H9 (cell line): ENCODE results near the gene LSMEM2. TPM values are rescaled to one million over a fixed set of nuclear protein-coding genes. Genes with fewer than 3 reads are reported as not detected.

ENCODE experiments used
- DNase-seq: peaks from one replicate; pipeline ENCODE4 v3.0.0-alpha.2; 2017
- H2AFZ ChIP-seq: one replicate; pipeline ENCODE4 v1.6.1; 2013; ENCODE audit warnings: mild to moderate bottlenecking, low read length, control low read depth, moderate library complexity
- H2AK5ac ChIP-seq: 2 replicates; pipeline ENCODE4 v1.6.1; 2013; ENCODE audit warnings: low read length, control low read depth, mixed read lengths; ENCODE audit not compliant: insufficient read length
- H2BK120ac ChIP-seq: one replicate; pipeline ENCODE4 v1.6.1; 2013; ENCODE audit warnings: low read depth, mild to moderate bottlenecking, low read length, control low read depth, inconsistent platforms; ENCODE audit not compliant: poor library complexity, severe bottlenecking
- H2BK12ac ChIP-seq: 2 replicates; pipeline ENCODE4 v1.6.1; 2013; ENCODE audit warnings: low read length, control low read depth, mixed read lengths, low read depth; ENCODE audit not compliant: insufficient read length
- H2BK15ac ChIP-seq: 2 replicates; pipeline ENCODE4 v1.6.1; 2013; ENCODE audit warnings: low read depth, low read length, control low read depth
- H2BK20ac ChIP-seq: one replicate; pipeline ENCODE4 v1.6.1; 2013; ENCODE audit warnings: low read depth, mild to moderate bottlenecking, low read length, control low read depth, inconsistent platforms; ENCODE audit not compliant: poor library complexity, severe bottlenecking
- H2BK5ac ChIP-seq: 2 replicates; pipeline ENCODE4 v1.6.1; 2013; ENCODE audit warnings: low read length, control low read depth, mixed read lengths; ENCODE audit not compliant: insufficient read length
- H3K14ac ChIP-seq: 2 replicates; pipeline ENCODE4 v1.6.1; 2013; ENCODE audit warnings: low read length, control low read depth; ENCODE audit not compliant: insufficient read depth
- H3K18ac ChIP-seq: 2 replicates; pipeline ENCODE4 v1.6.1; 2013; ENCODE audit warnings: low read depth, mild to moderate bottlenecking, mixed read lengths, low read length, control low read depth; ENCODE audit not compliant: insufficient read length
- H3K23ac ChIP-seq: 2 replicates; pipeline ENCODE4 v1.6.1; 2013; ENCODE audit warnings: low read length, control low read depth, mixed read lengths, low read depth; ENCODE audit not compliant: insufficient read length
- H3K23me2 ChIP-seq: 2 replicates; pipeline ENCODE4 v1.6.1; 2013; ENCODE audit warnings: low read depth, mild to moderate bottlenecking, mixed read lengths, low read length, control low read depth; ENCODE audit not compliant: insufficient read length, poor library complexity, severe bottlenecking
- H3K27ac ChIP-seq: 2 replicates; pipeline ENCODE4 v1.5.1; 2013; ENCODE audit warnings: low read length, control low read depth, mixed read lengths, low read depth; ENCODE audit not compliant: insufficient read length
- H3K27me3 ChIP-seq: 2 replicates; pipeline ENCODE4 v1.6.1; 2013; ENCODE audit warnings: low read length, control low read depth, inconsistent platforms; ENCODE audit not compliant: insufficient read depth
- H3K4ac ChIP-seq: 2 replicates; pipeline ENCODE4 v1.6.1; 2013; ENCODE audit warnings: low read depth, mild to moderate bottlenecking, control low read depth, inconsistent platforms, low read length, moderate library complexity
- H3K4me1 ChIP-seq: 2 replicates; pipeline ENCODE4 v1.6.1; 2013; ENCODE audit warnings: low read length, control low read depth, inconsistent platforms; ENCODE audit not compliant: insufficient read depth
- H3K4me2 ChIP-seq: 2 replicates; pipeline ENCODE4 v1.6.1; 2013; ENCODE audit warnings: low read length, control low read depth, mixed read lengths; ENCODE audit not compliant: insufficient read length, insufficient read depth
- H3K56ac ChIP-seq: 2 replicates; pipeline ENCODE4 v1.6.1; 2013; ENCODE audit warnings: low read depth, mild to moderate bottlenecking, mixed read lengths, low read length, control low read depth; ENCODE audit not compliant: insufficient read length
- H3K79me1 ChIP-seq: 2 replicates; pipeline ENCODE4 v1.6.1; 2013; ENCODE audit warnings: low read depth, mild to moderate bottlenecking, moderate library complexity, low read length, control low read depth, inconsistent platforms; ENCODE audit not compliant: insufficient read depth, poor library complexity, severe bottlenecking
- H3K79me2 ChIP-seq: 2 replicates; pipeline ENCODE4 v1.6.1; 2013; ENCODE audit warnings: low read length, control low read depth, inconsistent platforms; ENCODE audit not compliant: insufficient read depth
- H3K9ac ChIP-seq: 2 replicates; pipeline ENCODE4 v1.6.1; 2013; ENCODE audit warnings: low read length, control low read depth, mixed read lengths; ENCODE audit not compliant: insufficient read length; ENCODE audit errors: extremely low read depth
- H3K9me3 ChIP-seq: one replicate; pipeline ENCODE4 v1.6.1; 2013; ENCODE audit warnings: low read depth, low read length, inconsistent platforms; ENCODE audit not compliant: control insufficient read depth
- H3T11ph ChIP-seq: one replicate; pipeline ENCODE4 v1.6.1; 2013; ENCODE audit warnings: mild to moderate bottlenecking, low read length, control low read depth, inconsistent platforms
- H4K20me1 ChIP-seq: one replicate; pipeline ENCODE4 v1.6.1; 2013; ENCODE audit not compliant: control insufficient read depth, insufficient read length, insufficient read depth
- H4K5ac ChIP-seq: 2 replicates; pipeline ENCODE4 v1.6.1; 2013; ENCODE audit warnings: low read depth, mild to moderate bottlenecking, mixed read lengths, low read length, control low read depth; ENCODE audit not compliant: insufficient read length
- H4K8ac ChIP-seq: replicated peaks from 2 replicates; pipeline ENCODE4 v1.6.1; 2013; ENCODE audit warnings: low read length, control low read depth, mixed read lengths, low read depth; ENCODE audit not compliant: insufficient read length
- H4K91ac ChIP-seq: 2 replicates; pipeline ENCODE4 v1.6.1; 2013; ENCODE audit warnings: low read depth, mild to moderate bottlenecking, moderate library complexity, mixed read lengths, low read length, control low read depth; ENCODE audit not compliant: insufficient read length
- H3K27ac Mint-ChIP-seq, 3 experiments: 2 replicates in 2 of 3; 3 replicates in 1 of 3; pipeline ENCODE4 v1.8.0; 2020 to 2021; ENCODE audit warnings: mixed read lengths in 3 of 3, mild to moderate bottlenecking in 1 of 3, moderate library complexity in 1 of 3
- H3K27me3 Mint-ChIP-seq: 2 replicates; pipeline ENCODE4 v1.8.0; 2021; ENCODE audit warnings: low read depth, mild to moderate bottlenecking, moderate library complexity, mixed read lengths
- H3K36me3 Mint-ChIP-seq, 3 experiments: 2 replicates in 2 of 3; 3 replicates in 1 of 3; pipeline ENCODE4 v1.8.0; 2020 to 2021; ENCODE audit warnings: low read depth in 3 of 3, mixed read lengths in 3 of 3; ENCODE audit not compliant: insufficient read depth in 1 of 3
- H3K4me1 Mint-ChIP-seq, 2 experiments: 2 replicates each; pipeline ENCODE4 v1.8.0; 2020; ENCODE audit warnings: mixed read lengths in 2 of 2
- H3K4me3 Mint-ChIP-seq, 2 experiments: 2 replicates in 1 of 2; 3 replicates in 1 of 2; pipeline ENCODE4 v1.8.0; 2020 to 2021; ENCODE audit warnings: mild to moderate bottlenecking in 2 of 2, mixed read lengths in 2 of 2, moderate library complexity in 1 of 2
- H3K9me3 Mint-ChIP-seq, 2 experiments: 2 replicates in 1 of 2; 3 replicates in 1 of 2; pipeline ENCODE4 v1.8.0; 2020; ENCODE audit warnings: mild to moderate bottlenecking in 2 of 2, mixed read lengths in 2 of 2, moderate library complexity in 1 of 2
- WGBS: extraction: QIAGEN DNeasy Blood & Tissue Kit; methylation state at CpG from one replicate; pipeline ENCODE4 v1.1.7; 2013; ENCODE audit warnings: missing lambda C conversion rate, low lambda C conversion rate, mixed read lengths; ENCODE audit not compliant: insufficient read length; ENCODE audit errors: extremely low coverage; 5-methylcytosine and 5-hydroxymethylcytosine counted together
- total RNA-seq: library from RNA; stranded (reverse); gene quantifications from 2 replicates; pipeline ENCODE4 v1.2.1, GENCODE V29; 2021
- TF ChIP-seq, protein P1 (sequence below): fragments of 200-600 bp; sonication (generic); conservative IDR thresholded peaks from 3 replicates; pipeline ENCODE4 v1.8.0; 2021; ENCODE audit warnings: antibody characterized with exemption, mild to moderate bottlenecking

LSMEM2 gene
- total RNA-seq, 1 experiment from 2014 or later = 0.50 TPM

DNA sequence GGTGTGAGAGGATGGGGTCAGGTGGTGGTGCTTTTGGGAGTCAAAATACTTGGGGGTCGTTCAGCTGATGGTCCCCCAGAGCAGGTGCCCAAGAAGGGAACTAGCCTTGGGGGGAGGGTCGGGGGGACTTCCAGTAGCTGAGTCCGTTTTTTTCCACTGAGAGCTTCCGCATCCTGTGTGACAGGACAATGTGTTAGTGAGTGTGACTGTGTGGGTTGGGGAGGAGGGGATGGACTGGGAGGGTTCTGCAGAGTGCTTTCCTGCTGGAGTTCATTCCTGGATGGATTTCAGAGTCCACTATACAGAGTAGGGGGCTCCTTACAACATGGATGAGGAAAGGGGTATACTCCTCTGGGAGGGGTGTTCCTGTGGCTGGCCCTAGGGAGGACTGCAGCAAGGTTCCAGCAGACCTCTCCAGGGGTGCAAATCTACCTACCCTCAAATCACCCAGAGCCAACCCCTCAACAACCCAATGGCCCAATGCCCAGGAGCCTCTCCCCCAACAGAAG is 44.3 kb downstream of the LSMEM2 start:
- Histone ChIP-seq H2BK20ac (no peak overlapping the region), H4K91ac (no peak overlapping the region), H2BK120ac (no peak overlapping the region), H3T11ph (no peak overlapping the region), H3K79me1 (peaks cover 6% of the 10 kb centered on the region), H2BK5ac (no peak overlapping the region), H3K4me1 (peaks cover 6% of the 10 kb centered on the region; the same call in 1 of the 2 replicates), H3K4ac (no peak overlapping the region), H3K27me3 (no peaks in the 10 kb centered on the region), H3K23ac (no peak overlapping the region), H4K20me1 (no peaks in the 10 kb centered on the region), H3K9ac (no peak overlapping the region), H2BK12ac (no peak overlapping the region), H2AK5ac (no peak overlapping the region), H3K27ac (no peak overlapping the region), H3K56ac (no peak overlapping the region), H3K23me2 (peaks cover 20% of the 10 kb centered on the region), H3K14ac (no peak overlapping the region), H3K79me2 (peaks cover 10% of the 10 kb centered on the region; the same call in 1 of the 2 replicates), H4K8ac (no peak overlapping the region), H3K4me2 (peak overlapping the region; percentile 37), H3K18ac (no peak overlapping the region), H4K5ac (no peak overlapping the region), H2AFZ (no peak overlapping the region), H2BK15ac (no peak overlapping the region), H3K9me3 (no peaks in the 10 kb centered on the region)
- Mint-ChIP-seq H3K9me3 (no peaks in the 10 kb centered on the region), H3K27ac (peak overlapping the region in 1 of 3 experiments; percentile 88; a peak in 2 of 7 replicates), H3K36me3 (peaks cover 31 to 44% (median 31%) of the 10 kb centered on the region in 3 experiments), H3K4me3 (peak overlapping the region; percentile 85 to 90), H3K27me3 (no peaks in the 10 kb centered on the region), H3K4me1 (peaks cover 22 to 49% of the 10 kb centered on the region in 2 experiments)
- TF ChIP-seq, protein P1, sequence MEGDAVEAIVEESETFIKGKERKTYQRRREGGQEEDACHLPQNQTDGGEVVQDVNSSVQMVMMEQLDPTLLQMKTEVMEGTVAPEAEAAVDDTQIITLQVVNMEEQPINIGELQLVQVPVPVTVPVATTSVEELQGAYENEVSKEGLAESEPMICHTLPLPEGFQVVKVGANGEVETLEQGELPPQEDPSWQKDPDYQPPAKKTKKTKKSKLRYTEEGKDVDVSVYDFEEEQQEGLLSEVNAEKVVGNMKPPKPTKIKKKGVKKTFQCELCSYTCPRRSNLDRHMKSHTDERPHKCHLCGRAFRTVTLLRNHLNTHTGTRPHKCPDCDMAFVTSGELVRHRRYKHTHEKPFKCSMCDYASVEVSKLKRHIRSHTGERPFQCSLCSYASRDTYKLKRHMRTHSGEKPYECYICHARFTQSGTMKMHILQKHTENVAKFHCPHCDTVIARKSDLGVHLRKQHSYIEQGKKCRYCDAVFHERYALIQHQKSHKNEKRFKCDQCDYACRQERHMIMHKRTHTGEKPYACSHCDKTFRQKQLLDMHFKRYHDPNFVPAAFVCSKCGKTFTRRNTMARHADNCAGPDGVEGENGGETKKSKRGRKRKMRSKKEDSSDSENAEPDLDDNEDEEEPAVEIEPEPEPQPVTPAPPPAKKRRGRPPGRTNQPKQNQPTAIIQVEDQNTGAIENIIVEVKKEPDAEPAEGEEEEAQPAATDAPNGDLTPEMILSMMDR = no peak
- WGBS = no CpG with 5 or more reads among the region's 4 CpGs
- no peak for DNase-seq
